H1 (cell line): ENCODE results near the gene BTBD8. TPM values are rescaled to one million over a fixed set of nuclear protein-coding genes. Genes with fewer than 3 reads are reported as not detected.

ENCODE experiments used
- CTCF ChIA-PET: fragments of 300-600 bp; sonication (Branson Sonifier 250); formaldehyde crosslinking; loops from one replicate; lab custom pipeline; 2021; ENCODE audit not compliant: partially characterized antibody; lab: Charles Lee
- POLR2A ChIA-PET: fragments of 300-600 bp; sonication (Branson Sonifier 250); formaldehyde crosslinking; loops from one replicate; lab custom pipeline; 2021; ENCODE audit warnings: inconsistent platforms; ENCODE audit not compliant: partially characterized antibody; lab: Charles Lee
- DNase-seq, 2 experiments: peaks; one replicate each; pipeline versions ENCODE4 v3.0.0 to v3.0.0-alpha.2; 2010 to 2022; ENCODE audit warnings: low spot score in 2 of 2, low read depth in 1 of 2, mixed read lengths in 1 of 2
- FAIRE-seq: peaks from 2 replicates; lab custom pipeline; 2011; peaks lifted over from hg19 to GRCh38; lab: Jason Lieb, UNC
- H2AFZ ChIP-seq: 2 replicates; pipeline ENCODE4 v1.8.1; 2012; ENCODE audit warnings: low read length, inconsistent platforms
- H2AK5ac ChIP-seq: 2 replicates; pipeline ENCODE4 v1.6.1; 2013; ENCODE audit warnings: low read depth, low read length
- H2BK120ac ChIP-seq: replicated peaks from 2 replicates; pipeline ENCODE3; 2013; ENCODE audit warnings: low read depth, low read length, inconsistent platforms
- H2BK12ac ChIP-seq: 2 replicates; pipeline ENCODE4 v1.6.1; 2013; ENCODE audit warnings: low read depth, low read length
- H2BK15ac ChIP-seq: 2 replicates; pipeline ENCODE4 v1.6.1; 2013; ENCODE audit warnings: low read length
- H2BK20ac ChIP-seq: 2 replicates; pipeline ENCODE4 v1.6.1; 2013; ENCODE audit warnings: low read length
- H2BK5ac ChIP-seq: 2 replicates; pipeline ENCODE4 v1.6.1; 2013; ENCODE audit warnings: low read depth, low read length
- H3K14ac ChIP-seq: 2 replicates; pipeline ENCODE4 v1.6.1; 2013; ENCODE audit warnings: inconsistent platforms; ENCODE audit not compliant: insufficient read length
- H3K18ac ChIP-seq: 2 replicates; pipeline ENCODE4 v1.6.1; 2013; ENCODE audit warnings: low read length; ENCODE audit errors: extremely low read depth
- H3K23ac ChIP-seq: 2 replicates; pipeline ENCODE4 v1.6.1; 2013; ENCODE audit warnings: inconsistent platforms; ENCODE audit not compliant: insufficient read length
- H3K23me2 ChIP-seq: 2 replicates; pipeline ENCODE4 v1.6.1; 2013; ENCODE audit warnings: low read depth, low read length
- H3K27ac ChIP-seq: 2 replicates; pipeline ENCODE4 v1.6.1; 2011; ENCODE audit warnings: low read depth, low read length, inconsistent platforms
- H3K27me3 ChIP-seq, 4 experiments: replicated peaks in 1 of 4; 1 replicate in 1 of 4; 2 replicates in 3 of 4; pipeline versions ENCODE4 v1.6.1 to v1.8.1; 2011 to 2013; ENCODE audit warnings: low read length in 3 of 4, mild to moderate bottlenecking in 3 of 4, inconsistent platforms in 2 of 4, mixed read lengths in 2 of 4, moderate library complexity in 1 of 4; ENCODE audit not compliant: control insufficient read depth in 3 of 4, insufficient read depth in 3 of 4; ENCODE audit errors: extremely low read depth in 1 of 4
- H3K36me3 ChIP-seq, 4 experiments: 2 replicates each; pipeline versions ENCODE4 v1.6.1 to v1.8.1; 2011 to 2013; ENCODE audit warnings: mild to moderate bottlenecking in 4 of 4, low read length in 3 of 4, moderate library complexity in 2 of 4, control low read depth in 1 of 4, inconsistent platforms in 1 of 4; ENCODE audit not compliant: insufficient read depth in 4 of 4, control insufficient read depth in 2 of 4
- H3K4ac ChIP-seq: replicated peaks from 2 replicates; pipeline ENCODE3; 2013; ENCODE audit warnings: low read length, low read depth, mixed read lengths, inconsistent platforms; ENCODE audit not compliant: insufficient read length
- H3K4me1 ChIP-seq, 4 experiments: replicated peaks in 1 of 4; 1 replicate in 1 of 4; 2 replicates in 3 of 4; pipeline versions ENCODE4 v1.6.1 to v1.8.1; 2011 to 2013; ENCODE audit warnings: low read length in 3 of 4, inconsistent platforms in 2 of 4, mixed read lengths in 1 of 4; ENCODE audit not compliant: insufficient read depth in 4 of 4, control insufficient read depth in 3 of 4
- H3K4me2 ChIP-seq, 2 experiments: 2 replicates each; pipeline versions ENCODE4 v1.6.1 to v1.8.1; 2011 to 2013; ENCODE audit warnings: low read depth in 2 of 2, low read length in 2 of 2, control low read depth in 1 of 2, inconsistent platforms in 1 of 2, mild to moderate bottlenecking in 1 of 2; ENCODE audit not compliant: insufficient read depth in 1 of 2
- H3K4me3 ChIP-seq, 4 experiments: fragments of 200-600, 300-600 bp in 1 of 4; sonication (generic), shearing (Covaris generic), sonication (Bioruptor Twin) in 1 of 4; 2 replicates each; pipeline versions ENCODE4 v1.5.1 to v1.8.1; 2011 to 2016; ENCODE audit warnings: low read length in 4 of 4, low read depth in 3 of 4, control low read depth in 2 of 4, inconsistent platforms in 2 of 4, mild to moderate bottlenecking in 2 of 4, mixed read lengths in 1 of 4, moderate library complexity in 1 of 4; ENCODE audit not compliant: insufficient read depth in 2 of 4; ENCODE audit errors: extremely low read depth in 1 of 4
- H3K56ac ChIP-seq: replicated peaks from 2 replicates; pipeline ENCODE3; 2013; ENCODE audit warnings: low read depth, mild to moderate bottlenecking, mixed read lengths, low read length, inconsistent platforms; ENCODE audit not compliant: insufficient read length
- H3K79me1 ChIP-seq: 2 replicates; pipeline ENCODE4 v1.6.1; 2013; ENCODE audit warnings: low read depth, low read length, control low read depth
- H3K79me2 ChIP-seq, 2 experiments: 2 replicates each; pipeline versions ENCODE4 v1.6.1 to v1.8.1; 2012 to 2013; ENCODE audit warnings: low read length in 2 of 2, mild to moderate bottlenecking in 2 of 2, inconsistent platforms in 1 of 2; ENCODE audit not compliant: insufficient read depth in 2 of 2, control insufficient read depth in 1 of 2
- H3K9ac ChIP-seq, 4 experiments: replicated peaks in 1 of 4; 1 replicate in 1 of 4; 2 replicates in 3 of 4; pipeline versions ENCODE4 v1.6.1 to v1.8.1; 2011 to 2013; ENCODE audit warnings: low read depth in 3 of 4, low read length in 3 of 4, control low read depth in 2 of 4, mild to moderate bottlenecking in 2 of 4, moderate library complexity in 2 of 4, inconsistent platforms in 1 of 4; ENCODE audit errors: extremely low read depth in 1 of 4
- H3K9me3 ChIP-seq, 2 experiments: 2 replicates each; pipeline versions ENCODE4 v1.6.1 to v1.8.1; 2012 to 2013; ENCODE audit warnings: mild to moderate bottlenecking in 2 of 2, moderate library complexity in 2 of 2, control low read depth in 1 of 2, inconsistent platforms in 1 of 2, low read depth in 1 of 2, low read length in 1 of 2, mixed read lengths in 1 of 2; ENCODE audit not compliant: insufficient read depth in 2 of 2
- H4K20me1 ChIP-seq, 2 experiments: replicated peaks in 1 of 2; 2 replicates each; pipeline versions ENCODE3 to v1.8.1; 2011 to 2013; ENCODE audit warnings: inconsistent platforms in 2 of 2, low read length in 2 of 2, mild to moderate bottlenecking in 1 of 2; ENCODE audit not compliant: insufficient read depth in 2 of 2, control insufficient read depth in 1 of 2
- H4K5ac ChIP-seq: 2 replicates; pipeline ENCODE4 v1.6.1; 2013; ENCODE audit warnings: low read length, low read depth, mixed read lengths, inconsistent platforms; ENCODE audit not compliant: insufficient read length
- H4K8ac ChIP-seq: 2 replicates; pipeline ENCODE4 v1.8.0; 2013; ENCODE audit warnings: mild to moderate bottlenecking, moderate library complexity, low read length, inconsistent platforms; ENCODE audit not compliant: insufficient read depth; ENCODE audit errors: extremely low read depth
- H4K91ac ChIP-seq: replicated peaks from 2 replicates; pipeline ENCODE3; 2013; ENCODE audit warnings: low read length, mixed read lengths, inconsistent platforms; ENCODE audit not compliant: insufficient read length
- RFX5 ChIP-seq: IDR thresholded peaks from 2 replicates; pipeline ENCODE4 v1.6.1; 2011; ENCODE audit warnings: low read depth, low read length, improper control_type of control experiment, borderline replicate concordance
- polyA plus RNA-seq, 7 experiments: library from polyadenylated mRNA; depleted of rRNA in 3 of 7; stranded (reverse) in 5 of 7; unstranded in 2 of 7; fragments of >200 nt in 5 of 7; fragments of 200-250 nt in 2 of 7; gene quantifications; 1 replicate in 5 of 7; 2 replicates in 1 of 7; 4 replicates in 1 of 7; pipeline versions ENCODE4 v1.2.1 to v1.2.3, GENCODE V29; 2011 to 2013; ENCODE audit warnings: missing spikeins in 2 of 7, mixed read lengths in 2 of 7
- total RNA-seq: library from RNA; stranded (reverse); fragmentation: NEBNext Ultra II Directional; extraction: Animal tissue kit (Norgen Biotek cat#: 25700); gene quantifications from 2 replicates; pipeline ENCODE4 v1.2.1, GENCODE V29; 2021
- TF ChIP-seq, protein P1 (sequence below): IDR thresholded peaks from 2 replicates; pipeline ENCODE4 v1.6.1; 2011; ENCODE audit warnings: low read length, improper control_type of control experiment
- TF ChIP-seq, protein P2 (sequence below): IDR thresholded peaks from 2 replicates; pipeline ENCODE4 v1.6.1; 2011; ENCODE audit warnings: low read depth, mild to moderate bottlenecking, low read length; ENCODE audit not compliant: insufficient read depth

BTBD8 gene
- total and polyA plus RNA-seq, 2 of the 8 experiments (the other 6 are each of a cell fraction or from before 2014, with no cell fraction given) = 0.44 to 2.5 TPM

DNA sequence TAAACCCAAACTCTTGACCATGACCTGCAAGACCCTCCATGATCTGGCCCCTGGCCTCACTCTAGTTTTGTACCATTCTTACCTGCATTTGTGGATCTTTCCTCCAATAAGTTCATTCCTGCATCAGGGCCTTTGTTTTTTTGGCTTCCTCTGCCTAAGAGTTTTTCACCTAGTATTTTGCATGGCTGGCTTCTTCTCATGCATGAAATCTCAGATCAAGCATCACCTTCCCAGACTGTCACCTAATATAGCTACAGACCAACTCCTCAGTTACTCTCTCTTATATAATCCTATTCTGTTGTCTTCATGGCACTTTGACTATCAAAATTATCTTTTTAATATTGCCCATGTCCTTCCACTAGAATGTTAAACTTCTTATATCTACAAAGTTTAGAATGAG is 54.2 kb downstream of the BTBD8 start:
- Histone ChIP-seq H3K56ac (no peak overlapping the region), H4K91ac (no peak overlapping the region)
- CTCF ChIA-PET = no interaction called here

More for the DNA sequence above, 54.2 kb downstream of the BTBD8 start:
- Histone ChIP-seq H3K23ac (no peak overlapping the region), H3K23me2 (no peaks in the 10 kb centered on the region), H3K4ac (no peak overlapping the region), H3K4me3 (no peak overlapping the region), H3K9ac (no peak overlapping the region), H3K79me1 (no peaks in the 10 kb centered on the region), H3K79me2 (no peaks in the 10 kb centered on the region), H2AK5ac (no peak overlapping the region), H3K27ac (no peak overlapping the region), H4K5ac (no peak overlapping the region), H4K20me1 (no peaks in the 10 kb centered on the region), H4K8ac (no peak overlapping the region), H2BK20ac (no peak overlapping the region), H3K9me3 (no peaks in the 10 kb centered on the region), H3K18ac (no peak overlapping the region), H3K4me1 (no peaks in the 10 kb centered on the region), H3K14ac (no peak overlapping the region), H2BK15ac (no peak overlapping the region), H3K27me3 (no peaks in the 10 kb centered on the region), H2BK5ac (no peak overlapping the region), H2AFZ (no peak overlapping the region), H2BK120ac (no peak overlapping the region), H2BK12ac (no peak overlapping the region), H3K4me2 (no peak overlapping the region), H3K36me3 (no peaks in the 10 kb centered on the region)
- TF ChIP-seq, protein P1, sequence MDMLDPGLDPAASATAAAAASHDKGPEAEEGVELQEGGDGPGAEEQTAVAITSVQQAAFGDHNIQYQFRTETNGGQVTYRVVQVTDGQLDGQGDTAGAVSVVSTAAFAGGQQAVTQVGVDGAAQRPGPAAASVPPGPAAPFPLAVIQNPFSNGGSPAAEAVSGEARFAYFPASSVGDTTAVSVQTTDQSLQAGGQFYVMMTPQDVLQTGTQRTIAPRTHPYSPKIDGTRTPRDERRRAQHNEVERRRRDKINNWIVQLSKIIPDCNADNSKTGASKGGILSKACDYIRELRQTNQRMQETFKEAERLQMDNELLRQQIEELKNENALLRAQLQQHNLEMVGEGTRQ = no peak
- TF ChIP-seq, protein P2, sequence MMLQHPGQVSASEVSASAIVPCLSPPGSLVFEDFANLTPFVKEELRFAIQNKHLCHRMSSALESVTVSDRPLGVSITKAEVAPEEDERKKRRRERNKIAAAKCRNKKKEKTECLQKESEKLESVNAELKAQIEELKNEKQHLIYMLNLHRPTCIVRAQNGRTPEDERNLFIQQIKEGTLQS = no peak
- TF ChIP-seq RFX5 = no peak
- FAIRE-seq = no peak
- POLR2A ChIA-PET = no interaction called here
- no peak for DNase-seq
